Hepatocyte (in vitro differentiated cells): ENCODE results near the gene LANCL2. TPM values are rescaled to one million over a fixed set of nuclear protein-coding genes. Genes with fewer than 3 reads are reported as not detected.

Experiments
- DNase-seq: peaks from one replicate; pipeline ENCODE4 v3.0.0-alpha.2; 2016; ENCODE audit warnings: low spot score
- H2AFZ ChIP-seq: fragments of 200-600 bp; sonication (generic); 2 replicates; pipeline ENCODE4 v1.6.0; 2016; ENCODE audit warnings: antibody characterized with exemption, mild to moderate bottlenecking
- H3K27ac ChIP-seq: fragments of 200-600 bp; sonication (generic); 2 replicates; pipeline ENCODE4 v1.5.1; 2016; ENCODE audit warnings: mild to moderate bottlenecking
- H3K27me3 ChIP-seq: fragments of 200-600 bp; sonication (generic); 2 replicates; pipeline ENCODE4 v1.6.1; 2016
- H3K36me3 ChIP-seq: fragments of 200-600 bp; sonication (generic); replicated peaks from 2 replicates; pipeline ENCODE4 v1.5.1; 2016; ENCODE audit warnings: low read depth; ENCODE audit not compliant: insufficient read depth
- H3K4me1 ChIP-seq: fragments of 200-600 bp; sonication (generic); 2 replicates; pipeline ENCODE4 v1.5.1; 2016; ENCODE audit warnings: mild to moderate bottlenecking, moderate library complexity; ENCODE audit not compliant: insufficient read depth
- H3K4me2 ChIP-seq: fragments of 200-600 bp; sonication (generic); 2 replicates; pipeline ENCODE4 v1.6.0; 2016
- H3K4me3 ChIP-seq: fragments of 200-600 bp; sonication (generic); 2 replicates; pipeline ENCODE4 v1.5.1; 2016; ENCODE audit warnings: mild to moderate bottlenecking
- H3K79me2 ChIP-seq: fragments of 200-600 bp; sonication (generic); 2 replicates; pipeline ENCODE4 v1.6.0; 2017; ENCODE audit warnings: mild to moderate bottlenecking
- H3K9me2 ChIP-seq: fragments of 200-600 bp; sonication (generic); replicated peaks from 2 replicates; pipeline ENCODE4 v1.6.0; 2017; ENCODE audit warnings: mild to moderate bottlenecking; ENCODE audit not compliant: insufficient read depth
- H3K9me3 ChIP-seq: fragments of 200-600 bp; sonication (generic); 2 replicates; pipeline ENCODE4 v1.5.1; 2016; ENCODE audit warnings: low read depth, mild to moderate bottlenecking
- H4K20me1 ChIP-seq: fragments of 200-600 bp; sonication (generic); 2 replicates; pipeline ENCODE4 v1.6.0; 2016; ENCODE audit warnings: mild to moderate bottlenecking; ENCODE audit not compliant: insufficient read depth, poor library complexity, severe bottlenecking
- CTCF ChIP-seq: fragments of 200-600 bp; sonication (generic); IDR thresholded peaks from 2 replicates; pipeline ENCODE4 v1.5.1; 2016; ENCODE audit warnings: antibody characterized with exemption, mild to moderate bottlenecking; ENCODE audit not compliant: poor library complexity
- EZH2 ChIP-seq: fragments of 200-600 bp; sonication (generic); IDR thresholded peaks from 2 replicates; pipeline ENCODE4 v1.6.1; 2016; ENCODE audit warnings: antibody characterized with exemption, mild to moderate bottlenecking, borderline replicate concordance
- EZH2phosphoT487 ChIP-seq: fragments of 200-600 bp; sonication (generic); IDR thresholded peaks from one replicate; pipeline ENCODE4 v1.6.1; 2018; ENCODE audit warnings: antibody characterized with exemption, mild to moderate bottlenecking, low read depth, moderate library complexity; ENCODE audit not compliant: unreplicated experiment, severe bottlenecking
- WGBS: methylation state at CpG from one replicate; pipeline ENCODE4 v1.1.6; 2016; ENCODE audit warnings: low lambda C conversion rate; ENCODE audit errors: missing lambda C conversion rate; 5-methylcytosine and 5-hydroxymethylcytosine counted together
- polyA plus RNA-seq: library from polyadenylated mRNA; unstranded; fragments of >200 nt; fragmentation: Nextera tagmentation; extraction: Ambion mirVana; gene quantifications from 2 replicates; pipeline ENCODE4 v1.2.1, GENCODE V29; 2016
- total RNA-seq: library from RNA; depleted of rRNA; stranded (reverse); fragments of >200 nt; gene quantifications from 2 replicates; pipeline ENCODE4 v1.2.3, GENCODE V29; 2014

LANCL2 gene
- total and polyA plus RNA-seq, 2 experiments from 2014 or later = 13.5 to 14.8 TPM

- H3K9me3 ChIP-seq = no peaks in the 10 kb centered on the region
- no peak overlapping the region for H3K4me2 ChIP-seq
- H3K9me2 ChIP-seq = no peaks in the 10 kb centered on the region
- H3K27me3 ChIP-seq = no peaks in the 10 kb centered on the region
- 96% methylated on average over 11 of the region's 11 CpGs for WGBS
- no peaks in the 10 kb centered on the region for H3K36me3 ChIP-seq
- H2AFZ ChIP-seq = no peak overlapping the region
- H4K20me1 ChIP-seq = no peaks in the 10 kb centered on the region
- no peak overlapping the region for H3K4me3 ChIP-seq
- TF ChIP-seq CTCF (no peak), EZH2phosphoT487 (no peak), EZH2 (no peak)
- no peak overlapping the region for H3K27ac ChIP-seq
- H3K4me1 ChIP-seq = peaks cover 3% of the 10 kb centered on the region
- no peaks in the 10 kb centered on the region for H3K79me2 ChIP-seq
- DNase-seq = no peak
Measured at GRCh38 chr7:55425141-55425752, 60.1 kb downstream of the LANCL2 start.

- no peak overlapping the region for H2AFZ ChIP-seq
- H3K36me3 ChIP-seq = no peaks in the 10 kb centered on the region
- H3K4me1 ChIP-seq = peaks cover 2% of the 10 kb centered on the region
- H3K9me2 ChIP-seq = no peaks in the 10 kb centered on the region
- no peak overlapping the region for H3K4me2 ChIP-seq
- H3K9me3 ChIP-seq = no peaks in the 10 kb centered on the region
- TF ChIP-seq CTCF = no peak
- TF ChIP-seq EZH2 = no peak
- no peak for TF ChIP-seq EZH2phosphoT487
- no peaks in the 10 kb centered on the region for H3K79me2 ChIP-seq
- H3K27me3 ChIP-seq = no peaks in the 10 kb centered on the region
- 70% methylated on average over 12 of the region's 12 CpGs for WGBS
- no peak overlapping the region for H3K27ac ChIP-seq
- H3K4me3 ChIP-seq = no peak overlapping the region
- H4K20me1 ChIP-seq = no peaks in the 10 kb centered on the region
- no peak for DNase-seq
Measured at GRCh38 chr7:55426676-55427075, 61.5 kb downstream of the LANCL2 start.

- Histone ChIP-seq H4K20me1 (no peaks in the 10 kb centered on the region), H3K36me3 (no peaks in the 10 kb centered on the region), H3K4me1 (peaks cover 3% of the 10 kb centered on the region), H3K27me3 (no peaks in the 10 kb centered on the region), H3K4me2 (no peak overlapping the region), H3K4me3 (no peak overlapping the region), H3K9me3 (no peaks in the 10 kb centered on the region), H3K9me2 (no peaks in the 10 kb centered on the region), H2AFZ (no peak overlapping the region), H3K27ac (no peak overlapping the region), H3K79me2 (no peaks in the 10 kb centered on the region)
- no peak for DNase-seq
- no peak for TF ChIP-seq CTCF
- no peak for TF ChIP-seq EZH2
- TF ChIP-seq EZH2phosphoT487 = no peak
- 70% methylated on average over 4 of the region's 4 CpGs for WGBS
Measured at GRCh38 chr7:55427342-55427741, 62.2 kb downstream of the LANCL2 start.
